Brain microvascular endothelial cell (primary cell): ENCODE measurements around the gene ZNF625.

Experiments
- DNase-seq: peaks from one replicate; pipeline ENCODE4 v3.0.0-alpha.2; 2020
- H3K27ac ChIP-seq: fragments of 250-450 bp; sonication (Bioruptor Pico); 2 replicates; pipeline ENCODE4 v1.5.1; 2020; ENCODE audit warnings: mild to moderate bottlenecking, moderate library complexity
- H3K27me3 ChIP-seq: fragments of 250-450 bp; sonication (Bioruptor Pico); replicated peaks from 2 replicates; pipeline ENCODE4 v1.5.1; 2020; ENCODE audit warnings: mild to moderate bottlenecking
- H3K36me3 ChIP-seq: fragments of 250-450 bp; sonication (Bioruptor Pico); replicated peaks from 2 replicates; pipeline ENCODE4 v1.5.1; 2020; ENCODE audit warnings: mild to moderate bottlenecking
- H3K4me3 ChIP-seq: 2 replicates; pipeline ENCODE4 v1.5.1; 2011; ENCODE audit warnings: low read depth, mild to moderate bottlenecking, control low read depth, low read length, moderate library complexity
- in situ Hi-C: cut with HindIII; loops from 2 replicates; pipeline ENCODE4 v1.10.0; 2017; ENCODE audit warnings: low sequenced_read_pairs, low pct_ligation_motif_present
- TF ChIP-seq, protein P1 (sequence below): IDR thresholded peaks from 2 replicates; pipeline ENCODE4 v1.5.1; 2011; ENCODE audit warnings: low read depth, mild to moderate bottlenecking, moderate library complexity, low read length, control low read depth, inconsistent platforms; ENCODE audit errors: missing control alignments

ZNF625 gene

GRCh38 chr19:12156223-12157058 lies at the start of gene ZNF625:
ZNF625 (minus strand) TSS chr19:12156734; CDS start chr19:12156558, 176 bp downstream.
- no peaks in the 10 kb centered on the region for H3K36me3 ChIP-seq
- H3K27me3 ChIP-seq, result no peaks in the 10 kb centered on the region
- in situ Hi-C loops, result no loop called here
- H3K4me3 ChIP-seq, result peak within 1 kb of the TSS; percentile 83
- peak within 1 kb of the TSS; percentile 43 for H3K27ac ChIP-seq
- TF ChIP-seq, protein P1, sequence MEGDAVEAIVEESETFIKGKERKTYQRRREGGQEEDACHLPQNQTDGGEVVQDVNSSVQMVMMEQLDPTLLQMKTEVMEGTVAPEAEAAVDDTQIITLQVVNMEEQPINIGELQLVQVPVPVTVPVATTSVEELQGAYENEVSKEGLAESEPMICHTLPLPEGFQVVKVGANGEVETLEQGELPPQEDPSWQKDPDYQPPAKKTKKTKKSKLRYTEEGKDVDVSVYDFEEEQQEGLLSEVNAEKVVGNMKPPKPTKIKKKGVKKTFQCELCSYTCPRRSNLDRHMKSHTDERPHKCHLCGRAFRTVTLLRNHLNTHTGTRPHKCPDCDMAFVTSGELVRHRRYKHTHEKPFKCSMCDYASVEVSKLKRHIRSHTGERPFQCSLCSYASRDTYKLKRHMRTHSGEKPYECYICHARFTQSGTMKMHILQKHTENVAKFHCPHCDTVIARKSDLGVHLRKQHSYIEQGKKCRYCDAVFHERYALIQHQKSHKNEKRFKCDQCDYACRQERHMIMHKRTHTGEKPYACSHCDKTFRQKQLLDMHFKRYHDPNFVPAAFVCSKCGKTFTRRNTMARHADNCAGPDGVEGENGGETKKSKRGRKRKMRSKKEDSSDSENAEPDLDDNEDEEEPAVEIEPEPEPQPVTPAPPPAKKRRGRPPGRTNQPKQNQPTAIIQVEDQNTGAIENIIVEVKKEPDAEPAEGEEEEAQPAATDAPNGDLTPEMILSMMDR, result no peak
- DNase-seq, result peak; percentile 85

GRCh38 chr19:12205296-12205695 lies 48.8 kb upstream of the ZNF625 start:
- in situ Hi-C loops, result no loop called here
- no peak for DNase-seq
- Histone ChIP-seq H3K27ac (no peak overlapping the region), H3K36me3 (no peaks in the 10 kb centered on the region), H3K27me3 (no peaks in the 10 kb centered on the region), H3K4me3 (no peak overlapping the region)
- TF ChIP-seq, protein P1, result no peak

DNA sequence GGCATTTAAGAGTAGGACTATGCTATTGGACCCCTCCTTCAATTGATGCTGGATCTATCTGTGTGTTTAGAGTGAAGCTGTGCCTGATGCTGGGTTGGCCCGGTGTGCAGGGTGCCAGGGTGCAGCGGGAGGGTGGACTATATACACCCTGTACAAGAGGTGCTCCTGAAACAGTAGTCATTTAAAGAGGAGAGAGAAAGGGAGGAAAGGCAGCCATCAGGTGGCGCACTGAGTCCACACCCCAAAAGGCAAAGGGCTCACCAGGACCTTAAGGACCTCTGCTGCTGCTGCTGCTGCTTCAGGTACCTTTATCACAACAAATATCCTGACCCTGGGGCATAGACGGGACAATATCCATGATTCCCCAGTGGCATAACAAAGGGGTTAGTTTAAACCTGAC lies 45.7 kb upstream of the ZNF625 start:
- H3K36me3 ChIP-seq, result no peaks in the 10 kb centered on the region
- in situ Hi-C loops, result no loop called here
- TF ChIP-seq, protein P1, result no peak
- H3K4me3 ChIP-seq, result no peak overlapping the region
- no peak overlapping the region for H3K27ac ChIP-seq
- H3K27me3 ChIP-seq, result no peaks in the 10 kb centered on the region
- DNase-seq, result no peak

DNA sequence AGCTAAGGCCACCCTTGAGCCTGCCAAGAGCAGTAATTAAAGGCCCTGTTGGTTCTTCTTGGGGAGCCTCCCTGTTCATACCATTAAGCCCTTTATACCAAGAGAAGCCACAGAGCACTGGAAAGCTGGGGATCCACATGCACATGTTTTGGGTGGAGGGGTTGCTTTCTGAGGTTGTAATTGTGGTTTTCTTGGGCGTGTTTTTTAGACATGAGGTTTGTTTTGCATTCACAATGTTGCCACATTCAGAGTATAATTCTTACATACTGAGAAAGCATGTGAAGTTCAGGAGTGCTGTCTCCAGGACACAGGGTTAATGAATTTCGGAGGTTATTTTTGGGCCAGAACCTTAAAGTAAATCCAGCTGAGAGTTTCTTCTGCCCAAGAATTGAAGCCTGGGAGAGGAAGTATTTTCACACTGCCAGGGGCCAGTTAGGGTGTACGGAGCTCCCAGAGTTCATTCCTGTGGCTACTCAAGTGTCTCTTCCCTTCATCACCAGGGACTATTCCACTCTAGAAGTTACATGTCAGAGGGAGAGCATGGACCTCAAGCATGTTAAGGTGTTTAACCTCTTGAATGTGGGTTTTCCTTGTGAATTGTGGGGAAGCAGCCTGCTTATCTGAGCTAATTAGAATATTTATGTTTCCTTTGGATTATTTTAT lies 43.4 kb upstream of the ZNF625 start:
- no peaks in the 10 kb centered on the region for H3K27me3 ChIP-seq
- no peak overlapping the region for H3K4me3 ChIP-seq
- H3K36me3 ChIP-seq, result no peaks in the 10 kb centered on the region
- in situ Hi-C loops, result no loop called here
- TF ChIP-seq, protein P1, result no peak
- no peak overlapping the region for H3K27ac ChIP-seq
- no peak for DNase-seq

DNA sequence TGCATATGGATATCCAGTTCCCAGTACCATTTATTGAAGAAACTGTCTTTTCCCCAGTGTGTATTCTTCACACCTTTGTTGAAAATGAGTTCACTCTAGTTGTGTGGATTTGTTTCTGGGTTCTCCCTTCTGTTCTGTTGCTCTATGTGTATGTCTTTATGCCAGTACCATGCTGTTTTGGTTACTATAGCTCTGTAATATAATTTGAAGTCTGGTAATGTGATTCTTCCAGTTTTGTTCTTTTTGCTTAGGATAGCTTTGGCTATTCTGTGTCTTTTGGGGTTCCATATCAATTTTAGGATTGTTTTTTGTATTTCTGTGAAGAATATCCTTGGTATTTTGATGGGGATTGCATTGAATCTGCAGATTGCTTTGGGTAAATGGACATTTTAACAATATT lies 41.6 kb upstream of the ZNF625 start:
- no peaks in the 10 kb centered on the region for H3K27me3 ChIP-seq
- DNase-seq, result no peak
- in situ Hi-C loops, result no loop called here
- no peaks in the 10 kb centered on the region for H3K36me3 ChIP-seq
- TF ChIP-seq, protein P1, result no peak
- H3K4me3 ChIP-seq, result no peak overlapping the region
- no peak overlapping the region for H3K27ac ChIP-seq
